Ovary (tissue), 3 donors: ENCODE results near the gene TREM1.

Experiments used
- CTCF ChIP-seq, 3 donors: fragments of 450-650 bp in 2 of 3; fragments of 200-600 bp in 1 of 3; IDR thresholded peaks; one replicate each; pipeline versions ENCODE4 v1.5.1 to v1.8.0; 2016 to 2022; ENCODE audit warnings: antibody characterized with exemption in 3 of 3, mild to moderate bottlenecking in 1 of 3
- POLR2A ChIP-seq: fragments of 450-650 bp; IDR thresholded peaks from one replicate; pipeline ENCODE4 v1.6.1; 2017; ENCODE audit warnings: antibody characterized with exemption, mild to moderate bottlenecking, moderate library complexity
- donor health status: DM: no; HTN: no; CAD: no.

GRCh38 chr6:41224800-41225199 lies 61.7 kb downstream of the TREM1 start:
- TF ChIP-seq POLR2A = no peak
- no peak for TF ChIP-seq CTCF (IDR thresholded peaks at IDR 0.05)
